Panc1 (cell line): ENCODE results near the gene APP. TPM values are rescaled to one million over a fixed set of nuclear protein-coding genes. Genes with fewer than 3 reads are reported as not detected.

Experiments used
- ATAC-seq: fragments of 200-7000 bp; cut with Tn5 transposase; 2 replicates; pipeline ENCODE4 v1.9.1; 2020; ENCODE audit warnings: mild to moderate bottlenecking, moderate library complexity
- BruUV-seq: library from RNA; stranded (reverse); fragments of 400-500 nt; replicated peaks from 2 replicates; lab custom pipeline; 2021; lab: Mats Ljungman, UMichigan
- CTCF ChIA-PET: fragments of 300-600 bp; sonication (Branson Sonifier 250); formaldehyde crosslinking; loops from one replicate; lab custom pipeline; 2022; ENCODE audit warnings: antibody characterized with exemption; lab: Charles Lee
- POLR2A ChIA-PET: fragments of 300-600 bp; sonication (Branson Sonifier 250); formaldehyde crosslinking; loops from one replicate; lab custom pipeline; 2022; ENCODE audit warnings: antibody characterized with exemption; lab: Charles Lee
- DNase-seq: peaks from one replicate; pipeline ENCODE4 v3.0.0-alpha.2; 2010; ENCODE audit warnings: low read depth, low spot score
- H3K27ac ChIP-seq: 2 replicates; pipeline ENCODE4 v1.5.1; 2011; ENCODE audit warnings: mild to moderate bottlenecking, low read length, inconsistent platforms
- H3K27me3 ChIP-seq: fragments of 200-500 bp; sonication (Bioruptor generic); 2 replicates; pipeline ENCODE4 v1.6.0; 2014; ENCODE audit warnings: low read length, inconsistent platforms; ENCODE audit not compliant: control insufficient read depth, insufficient read depth
- H3K36me3 ChIP-seq: fragments of 200-500 bp; sonication (Bioruptor generic); 2 replicates; pipeline ENCODE4 v1.5.1; 2014; ENCODE audit warnings: inconsistent platforms, mild to moderate bottlenecking, low read length, moderate library complexity; ENCODE audit not compliant: control insufficient read depth, insufficient read depth
- H3K4me1 ChIP-seq: 2 replicates; pipeline ENCODE4 v1.5.1; 2011; ENCODE audit warnings: inconsistent platforms, mild to moderate bottlenecking, low read length, moderate library complexity; ENCODE audit not compliant: control insufficient read depth, insufficient read depth
- H3K4me3 ChIP-seq, 2 experiments: 2 replicates each; pipeline ENCODE4 v1.5.1; 2011 to 2012; ENCODE audit warnings: low read depth in 2 of 2, low read length in 2 of 2, mild to moderate bottlenecking in 2 of 2, inconsistent platforms in 1 of 2, moderate library complexity in 1 of 2
- H3K9me3 ChIP-seq: fragments of 200-500 bp; sonication (Bioruptor generic); 2 replicates; pipeline ENCODE4 v1.5.1; 2014; ENCODE audit warnings: low read depth, mild to moderate bottlenecking, inconsistent platforms, low read length, moderate library complexity; ENCODE audit not compliant: control insufficient read depth, insufficient read depth
- POLR2AphosphoS5 ChIP-seq: IDR thresholded peaks from 2 replicates; pipeline ENCODE4 v1.6.1; 2012; ENCODE audit warnings: mild to moderate bottlenecking, low read depth, low read length, moderate library complexity
- SIN3A ChIP-seq: IDR thresholded peaks from 2 replicates; pipeline ENCODE4 v1.6.1; 2012; ENCODE audit warnings: low read depth, mild to moderate bottlenecking, low read length, moderate library complexity, borderline replicate concordance; ENCODE audit not compliant: insufficient read depth
- TCF7L2 ChIP-seq: IDR thresholded peaks from 2 replicates; pipeline ENCODE4 v1.6.1; 2011; ENCODE audit warnings: mild to moderate bottlenecking, low read depth, low read length, inconsistent platforms
- in situ Hi-C: cut with HindIII; loops from 2 replicates; pipeline ENCODE4 v1.10.0; 2016; ENCODE audit warnings: low sequenced_read_pairs, low pct_unique_long_range_greater_than_20kb
- intact Hi-C: fragments of 100-400 bp; cut with micrococcal nuclease; formaldehyde crosslinking; loops from one replicate; pipeline ENCODE4 v1.10.0; 2022; ENCODE audit not compliant: unreplicated experiment
- total RNA-seq: library from RNA; stranded (reverse); gene quantifications from one replicate; pipeline ENCODE4 v1.2.1, GENCODE V29; 2021; ENCODE audit not compliant: unreplicated experiment
- TF ChIP-seq, protein P1 (sequence below), 2 experiments: IDR thresholded peaks; 2 replicates each; pipeline ENCODE4 v1.6.1; 2011 to 2012; ENCODE audit warnings: low read depth in 2 of 2, control low read depth in 1 of 2, low read length in 1 of 2, mild to moderate bottlenecking in 1 of 2, moderate library complexity in 1 of 2; ENCODE audit not compliant: insufficient read depth in 1 of 2
- TF ChIP-seq, protein P2 (sequence below): fragments of 450-650 bp; IDR thresholded peaks from 2 replicates; pipeline ENCODE4 v1.5.1; 2017; ENCODE audit warnings: mild to moderate bottlenecking

Gene APP
- total RNA-seq, 1 experiment from 2014 or later, result 542 TPM

DNA sequence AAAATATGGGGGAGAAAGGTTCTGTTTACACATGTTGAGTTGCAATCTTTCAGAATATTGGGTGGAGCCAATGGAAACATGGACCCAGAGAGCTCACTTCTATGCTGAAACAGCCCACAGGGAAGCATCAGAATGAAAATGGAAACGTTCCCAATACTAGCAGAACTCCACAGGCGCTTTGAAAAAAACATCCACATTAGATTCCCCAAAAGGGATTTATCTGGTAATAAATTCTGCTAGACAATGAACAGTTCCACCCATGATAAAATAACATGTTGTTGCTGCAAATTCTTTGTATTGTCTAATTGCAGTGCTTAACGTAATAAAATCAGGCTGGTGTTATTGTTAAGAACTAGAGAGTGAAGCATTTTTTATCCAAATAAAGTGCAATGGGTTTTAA is 238.8 kb downstream of the APP start:
- H3K4me1 ChIP-seq, result no peaks in the 10 kb centered on the region
- H3K36me3 ChIP-seq, result no peaks in the 10 kb centered on the region
- ChIA-PET POLR2A (no interaction called here), CTCF (no interaction called here)
- in situ Hi-C loops (no loop called here), intact Hi-C loops (no loop called here)
- ATAC-seq, result no peak
- no peaks in the 10 kb centered on the region for H3K9me3 ChIP-seq
- H3K4me3 ChIP-seq, result no peak overlapping the region
- H3K27me3 ChIP-seq, result no peaks in the 10 kb centered on the region
- BruUV-seq, result no TSS peak
- TF ChIP-seq TCF7L2 (no peak), SIN3A (no peak), POLR2AphosphoS5 (no peak)
- TF ChIP-seq, protein P1, sequence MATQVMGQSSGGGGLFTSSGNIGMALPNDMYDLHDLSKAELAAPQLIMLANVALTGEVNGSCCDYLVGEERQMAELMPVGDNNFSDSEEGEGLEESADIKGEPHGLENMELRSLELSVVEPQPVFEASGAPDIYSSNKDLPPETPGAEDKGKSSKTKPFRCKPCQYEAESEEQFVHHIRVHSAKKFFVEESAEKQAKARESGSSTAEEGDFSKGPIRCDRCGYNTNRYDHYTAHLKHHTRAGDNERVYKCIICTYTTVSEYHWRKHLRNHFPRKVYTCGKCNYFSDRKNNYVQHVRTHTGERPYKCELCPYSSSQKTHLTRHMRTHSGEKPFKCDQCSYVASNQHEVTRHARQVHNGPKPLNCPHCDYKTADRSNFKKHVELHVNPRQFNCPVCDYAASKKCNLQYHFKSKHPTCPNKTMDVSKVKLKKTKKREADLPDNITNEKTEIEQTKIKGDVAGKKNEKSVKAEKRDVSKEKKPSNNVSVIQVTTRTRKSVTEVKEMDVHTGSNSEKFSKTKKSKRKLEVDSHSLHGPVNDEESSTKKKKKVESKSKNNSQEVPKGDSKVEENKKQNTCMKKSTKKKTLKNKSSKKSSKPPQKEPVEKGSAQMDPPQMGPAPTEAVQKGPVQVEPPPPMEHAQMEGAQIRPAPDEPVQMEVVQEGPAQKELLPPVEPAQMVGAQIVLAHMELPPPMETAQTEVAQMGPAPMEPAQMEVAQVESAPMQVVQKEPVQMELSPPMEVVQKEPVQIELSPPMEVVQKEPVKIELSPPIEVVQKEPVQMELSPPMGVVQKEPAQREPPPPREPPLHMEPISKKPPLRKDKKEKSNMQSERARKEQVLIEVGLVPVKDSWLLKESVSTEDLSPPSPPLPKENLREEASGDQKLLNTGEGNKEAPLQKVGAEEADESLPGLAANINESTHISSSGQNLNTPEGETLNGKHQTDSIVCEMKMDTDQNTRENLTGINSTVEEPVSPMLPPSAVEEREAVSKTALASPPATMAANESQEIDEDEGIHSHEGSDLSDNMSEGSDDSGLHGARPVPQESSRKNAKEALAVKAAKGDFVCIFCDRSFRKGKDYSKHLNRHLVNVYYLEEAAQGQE (IDR thresholded peaks at IDR 0.05; ENCODE audit: insufficient read depth in 1 of 2, low read depth in 2 of 2, low read length in 1 of 2), result no peak
- TF ChIP-seq, protein P2, sequence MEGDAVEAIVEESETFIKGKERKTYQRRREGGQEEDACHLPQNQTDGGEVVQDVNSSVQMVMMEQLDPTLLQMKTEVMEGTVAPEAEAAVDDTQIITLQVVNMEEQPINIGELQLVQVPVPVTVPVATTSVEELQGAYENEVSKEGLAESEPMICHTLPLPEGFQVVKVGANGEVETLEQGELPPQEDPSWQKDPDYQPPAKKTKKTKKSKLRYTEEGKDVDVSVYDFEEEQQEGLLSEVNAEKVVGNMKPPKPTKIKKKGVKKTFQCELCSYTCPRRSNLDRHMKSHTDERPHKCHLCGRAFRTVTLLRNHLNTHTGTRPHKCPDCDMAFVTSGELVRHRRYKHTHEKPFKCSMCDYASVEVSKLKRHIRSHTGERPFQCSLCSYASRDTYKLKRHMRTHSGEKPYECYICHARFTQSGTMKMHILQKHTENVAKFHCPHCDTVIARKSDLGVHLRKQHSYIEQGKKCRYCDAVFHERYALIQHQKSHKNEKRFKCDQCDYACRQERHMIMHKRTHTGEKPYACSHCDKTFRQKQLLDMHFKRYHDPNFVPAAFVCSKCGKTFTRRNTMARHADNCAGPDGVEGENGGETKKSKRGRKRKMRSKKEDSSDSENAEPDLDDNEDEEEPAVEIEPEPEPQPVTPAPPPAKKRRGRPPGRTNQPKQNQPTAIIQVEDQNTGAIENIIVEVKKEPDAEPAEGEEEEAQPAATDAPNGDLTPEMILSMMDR, result no peak
- H3K27ac ChIP-seq, result no peak overlapping the region
- DNase-seq, result no peak

DNA sequence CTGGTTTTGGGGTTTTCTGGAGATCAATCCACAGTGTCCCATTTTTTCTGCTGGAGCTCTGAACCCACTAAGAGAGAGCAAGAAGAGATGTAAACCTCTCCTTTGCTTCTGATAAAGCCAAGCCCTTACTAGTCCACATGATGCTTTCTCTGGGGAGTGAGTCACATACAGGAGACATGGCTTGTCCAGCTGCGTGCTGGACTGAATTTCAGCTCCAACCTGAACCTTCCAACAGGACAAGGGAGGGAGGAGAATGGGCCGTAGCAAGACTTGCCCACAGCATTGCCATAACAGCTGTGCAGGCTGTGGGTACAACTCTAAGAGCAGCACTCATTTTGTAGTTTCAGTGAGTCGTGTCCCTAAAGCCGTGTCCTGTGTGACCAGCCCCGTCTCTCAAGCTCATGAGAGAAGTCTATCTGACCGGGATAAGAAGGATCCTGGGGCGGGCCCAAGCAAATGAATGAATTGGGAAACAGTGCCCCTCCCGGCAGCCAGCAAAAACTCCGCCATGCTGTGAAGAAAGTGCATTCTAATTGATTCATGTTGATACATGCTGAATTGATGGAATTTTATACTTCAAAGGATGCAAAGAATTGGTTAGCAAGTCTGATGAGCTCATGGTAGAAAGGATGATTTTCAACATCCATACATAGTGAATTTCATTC is 240.6 kb downstream of the APP start:
- in situ Hi-C loops, result no loop called here
- intact Hi-C loops, result no loop called here
- no peak overlapping the region for H3K4me3 ChIP-seq
- H3K36me3 ChIP-seq, result no peaks in the 10 kb centered on the region
- POLR2A ChIA-PET, result no interaction called here
- no peak for DNase-seq
- no peak overlapping the region for H3K27ac ChIP-seq
- CTCF ChIA-PET, result no interaction called here
- peaks cover 8% of the 10 kb centered on the region for H3K4me1 ChIP-seq
- BruUV-seq, result no TSS peak
- H3K9me3 ChIP-seq, result no peaks in the 10 kb centered on the region
- ATAC-seq, result no peak
- no peaks in the 10 kb centered on the region for H3K27me3 ChIP-seq
- no peak for TF ChIP-seq TCF7L2

DNA sequence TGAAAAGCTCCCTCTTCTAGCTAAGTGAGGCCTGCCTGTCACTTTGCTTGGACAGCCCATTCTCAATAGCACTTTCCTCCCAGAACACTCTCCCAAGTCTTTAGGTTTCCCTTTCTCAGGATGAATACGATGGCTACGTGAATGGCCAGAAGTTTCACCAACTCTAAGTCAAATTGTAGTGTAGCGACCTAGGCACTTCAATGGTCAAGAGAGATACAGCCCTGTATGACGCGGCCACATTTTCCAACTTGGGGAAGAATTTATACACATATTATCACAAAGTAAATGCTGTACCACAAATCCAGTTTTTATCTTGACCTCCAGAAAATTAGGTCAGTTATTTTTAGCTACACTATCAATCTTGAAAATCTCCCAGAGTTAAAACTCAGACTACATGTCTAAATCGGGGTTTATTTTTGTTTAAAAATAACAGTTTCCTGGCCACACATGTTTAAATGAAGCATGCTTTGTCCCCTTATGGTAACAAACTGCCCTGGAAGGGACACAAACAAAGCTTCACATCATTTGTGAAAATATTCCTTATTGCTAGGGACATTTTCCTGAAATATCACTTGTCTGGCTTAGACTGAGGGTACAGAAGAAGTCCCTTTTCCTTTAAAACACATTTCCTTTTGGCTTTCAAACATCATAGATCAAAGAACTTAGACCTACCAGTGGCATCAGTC is 243.2 kb downstream of the APP start:
- intact Hi-C loops, result no loop called here
- POLR2A ChIA-PET, result no interaction called here
- ATAC-seq, result no peak
- in situ Hi-C loops, result no loop called here
- no peak overlapping the region for H3K4me3 ChIP-seq
- TF ChIP-seq, protein P1 (IDR thresholded peaks at IDR 0.05; ENCODE audit: insufficient read depth in 1 of 2, low read depth in 2 of 2, low read length in 1 of 2), result no peak
- TF ChIP-seq POLR2AphosphoS5, result no peak
- TF ChIP-seq TCF7L2, result no peak
- TF ChIP-seq SIN3A, result no peak
- TF ChIP-seq, protein P2, result no peak
- H3K36me3 ChIP-seq, result no peaks in the 10 kb centered on the region
- CTCF ChIA-PET, result no interaction called here
- no TSS peak for BruUV-seq
- peaks cover 8% of the 10 kb centered on the region for H3K4me1 ChIP-seq
- H3K27ac ChIP-seq, result no peak overlapping the region
- no peak for DNase-seq
- H3K9me3 ChIP-seq, result no peaks in the 10 kb centered on the region
- H3K27me3 ChIP-seq, result no peaks in the 10 kb centered on the region
